A673 (cell line): Measurements from ENCODE around the gene SLC11A1. TPM values are rescaled to one million over a fixed set of nuclear protein-coding genes. Genes with fewer than 3 reads are reported as not detected.
A peak's percentile ranks its signal among the peaks of the same experiment; 100 is the strongest.

ENCODE experiments used
- Bru-seq: library from RNA; stranded (reverse); fragments of 400-500 nt; gene quantifications from one replicate; lab custom pipeline; 2021; lab: Mats Ljungman, UMichigan
- BruChase-seq, 2 experiments: library from RNA; stranded (reverse); fragments of 400-500 nt; gene quantifications; one replicate each; lab custom pipeline; 2021; lab: Mats Ljungman, UMichigan
- BruUV-seq: library from RNA; stranded (reverse); fragments of 400-500 nt; replicated peaks from 2 replicates; lab custom pipeline; 2021; lab: Mats Ljungman, UMichigan
- CTCF ChIA-PET: fragments of 300-600 bp; sonication (Branson Sonifier 250); formaldehyde crosslinking; loops from one replicate; lab custom pipeline; 2022; ENCODE audit warnings: antibody characterized with exemption; lab: Charles Lee
- POLR2A ChIA-PET: fragments of 300-600 bp; sonication (Branson Sonifier 250); formaldehyde crosslinking; loops from one replicate; lab custom pipeline; 2022; ENCODE audit warnings: antibody characterized with exemption; ENCODE audit not compliant: low non-redundant PET; lab: Charles Lee
- DNase-seq: peaks from one replicate; pipeline ENCODE4 v3.0.0-alpha.2; 2015; ENCODE audit warnings: low spot score
- H3K27ac ChIP-seq: fragments of 200-600 bp; sonication (generic); 2 replicates; pipeline ENCODE4 v1.5.1; 2016; ENCODE audit warnings: mixed run types, low read depth, mild to moderate bottlenecking, mixed read lengths, antibody characterized with exemption, low read length; ENCODE audit not compliant: poor library complexity, severe bottlenecking
- H3K27me3 ChIP-seq: fragments of 200-600 bp; sonication (generic); replicated peaks from 2 replicates; pipeline ENCODE4 v1.6.1; 2017; ENCODE audit warnings: mixed run types, low read depth, mild to moderate bottlenecking, mixed read lengths, antibody characterized with exemption, low read length; ENCODE audit not compliant: insufficient read depth, poor library complexity
- H3K36me3 ChIP-seq: fragments of 200-600 bp; sonication (generic); 2 replicates; pipeline ENCODE4 v1.6.1; 2016; ENCODE audit warnings: mixed run types, mild to moderate bottlenecking, mixed read lengths, antibody characterized with exemption, low read length; ENCODE audit not compliant: insufficient read depth, poor library complexity, severe bottlenecking
- H3K4me1 ChIP-seq: fragments of 200-600 bp; sonication (generic); 2 replicates; pipeline ENCODE4 v1.6.1; 2017; ENCODE audit warnings: mixed run types, mild to moderate bottlenecking, mixed read lengths, antibody characterized with exemption, low read length; ENCODE audit not compliant: insufficient read depth, poor library complexity, severe bottlenecking
- H3K4me3 ChIP-seq: fragments of 200-600 bp; sonication (generic); 2 replicates; pipeline ENCODE4 v1.5.1; 2016; ENCODE audit warnings: low read depth, mixed run types, mild to moderate bottlenecking, mixed read lengths, low read length; ENCODE audit not compliant: poor library complexity, severe bottlenecking
- H3K9me3 ChIP-seq: fragments of 200-600 bp; sonication (generic); 2 replicates; pipeline ENCODE4 v1.6.1; 2016; ENCODE audit warnings: mixed run types, low read depth, mild to moderate bottlenecking, mixed read lengths, antibody characterized with exemption, low read length; ENCODE audit not compliant: poor library complexity, severe bottlenecking
- EZH2 ChIP-seq: fragments of 200-600 bp; sonication (generic); IDR thresholded peaks from 2 replicates; pipeline ENCODE4 v1.6.1; 2017; ENCODE audit warnings: borderline replicate concordance, low read depth, mild to moderate bottlenecking, mixed read lengths, antibody characterized with exemption, low read length; ENCODE audit not compliant: poor library complexity, severe bottlenecking
- intact Hi-C: fragments of 100-400 bp; cut with micrococcal nuclease; formaldehyde crosslinking; loops from one replicate; pipeline ENCODE4 v1.10.0; 2022; ENCODE audit not compliant: unreplicated experiment
- long read RNA-seq: library from polyadenylated mRNA; stranded (forward); transcript quantifications from one replicate; pipeline ENCODE4 v2.0.0, GENCODE V29; 2022
- total RNA-seq: library from RNA; stranded (reverse); gene quantifications from 2 replicates; pipeline ENCODE4 v1.2.3, GENCODE V29; 2021
- TF ChIP-seq, protein P1 (sequence below): fragments of 300-800, 200-600 bp; sonication (generic); conservative IDR thresholded peaks from 2 replicates; pipeline ENCODE4 v1.5.1; 2017; ENCODE audit warnings: low read depth, mild to moderate bottlenecking, antibody characterized with exemption, low read length, moderate library complexity, mixed read lengths

Gene SLC11A1, protein sequence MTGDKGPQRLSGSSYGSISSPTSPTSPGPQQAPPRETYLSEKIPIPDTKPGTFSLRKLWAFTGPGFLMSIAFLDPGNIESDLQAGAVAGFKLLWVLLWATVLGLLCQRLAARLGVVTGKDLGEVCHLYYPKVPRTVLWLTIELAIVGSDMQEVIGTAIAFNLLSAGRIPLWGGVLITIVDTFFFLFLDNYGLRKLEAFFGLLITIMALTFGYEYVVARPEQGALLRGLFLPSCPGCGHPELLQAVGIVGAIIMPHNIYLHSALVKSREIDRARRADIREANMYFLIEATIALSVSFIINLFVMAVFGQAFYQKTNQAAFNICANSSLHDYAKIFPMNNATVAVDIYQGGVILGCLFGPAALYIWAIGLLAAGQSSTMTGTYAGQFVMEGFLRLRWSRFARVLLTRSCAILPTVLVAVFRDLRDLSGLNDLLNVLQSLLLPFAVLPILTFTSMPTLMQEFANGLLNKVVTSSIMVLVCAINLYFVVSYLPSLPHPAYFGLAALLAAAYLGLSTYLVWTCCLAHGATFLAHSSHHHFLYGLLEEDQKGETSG
- total RNA-seq (0.09 TPM in 1 of 2 replicates, not detected in the other), Bru-seq, nascent RNA (percentile 3 among the genes with signal in this experiment), BruChase-seq, experiment 1, labeled RNA remaining after a 2-hour chase (percentile 4 among the genes with signal in this experiment), BruChase-seq, experiment 2, labeled RNA remaining after a 6-hour chase (percentile 6 among the genes with signal in this experiment)
- long read RNA-seq: 0 reads

DNA sequence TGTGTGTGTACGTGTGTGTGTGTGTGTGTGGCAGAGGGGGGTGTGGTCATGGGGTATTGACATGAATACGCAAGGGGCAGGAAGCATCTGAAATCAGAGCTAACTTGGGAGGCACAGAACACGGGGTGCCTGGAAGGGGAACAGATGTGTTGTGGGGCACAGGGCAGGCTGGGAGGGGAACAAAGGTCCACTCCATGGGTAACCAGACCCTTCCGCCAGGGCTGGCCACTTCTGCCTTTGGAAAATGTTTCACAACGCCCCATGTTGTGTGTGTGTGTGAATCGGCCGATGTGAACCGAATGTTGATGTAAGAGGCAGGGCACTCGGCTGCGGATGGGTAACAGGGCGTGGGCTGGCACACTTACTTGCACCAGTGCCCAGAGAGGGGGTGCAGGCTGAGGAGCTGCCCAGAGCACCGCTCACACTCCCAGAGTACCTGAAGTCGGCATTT, at the start of gene SLC11A1:
Gene SLC11A1 (plus strand): TSS at position 358 of the 451 bp plus-strand sequence. CDS start 96 bp downstream, outside the sequence.
- ChIA-PET POLR2A (no interaction called here), CTCF (no interaction called here)
- intact Hi-C loops: no loop called here
- no peaks in the 10 kb centered on the region for H3K9me3 ChIP-seq
- TF ChIP-seq EZH2: no peak
- TF ChIP-seq, protein P1, sequence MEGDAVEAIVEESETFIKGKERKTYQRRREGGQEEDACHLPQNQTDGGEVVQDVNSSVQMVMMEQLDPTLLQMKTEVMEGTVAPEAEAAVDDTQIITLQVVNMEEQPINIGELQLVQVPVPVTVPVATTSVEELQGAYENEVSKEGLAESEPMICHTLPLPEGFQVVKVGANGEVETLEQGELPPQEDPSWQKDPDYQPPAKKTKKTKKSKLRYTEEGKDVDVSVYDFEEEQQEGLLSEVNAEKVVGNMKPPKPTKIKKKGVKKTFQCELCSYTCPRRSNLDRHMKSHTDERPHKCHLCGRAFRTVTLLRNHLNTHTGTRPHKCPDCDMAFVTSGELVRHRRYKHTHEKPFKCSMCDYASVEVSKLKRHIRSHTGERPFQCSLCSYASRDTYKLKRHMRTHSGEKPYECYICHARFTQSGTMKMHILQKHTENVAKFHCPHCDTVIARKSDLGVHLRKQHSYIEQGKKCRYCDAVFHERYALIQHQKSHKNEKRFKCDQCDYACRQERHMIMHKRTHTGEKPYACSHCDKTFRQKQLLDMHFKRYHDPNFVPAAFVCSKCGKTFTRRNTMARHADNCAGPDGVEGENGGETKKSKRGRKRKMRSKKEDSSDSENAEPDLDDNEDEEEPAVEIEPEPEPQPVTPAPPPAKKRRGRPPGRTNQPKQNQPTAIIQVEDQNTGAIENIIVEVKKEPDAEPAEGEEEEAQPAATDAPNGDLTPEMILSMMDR: no peak
- no peak within 1 kb of the TSS for H3K27ac ChIP-seq
- H3K4me3 ChIP-seq: no peak within 1 kb of the TSS
- BruUV-seq: no TSS peak
- DNase-seq: no peak
- no peaks in the 10 kb centered on the region for H3K36me3 ChIP-seq
- H3K27me3 ChIP-seq: no peaks in the 10 kb centered on the region
- H3K4me1 ChIP-seq: no peaks in the 10 kb centered on the region

DNA sequence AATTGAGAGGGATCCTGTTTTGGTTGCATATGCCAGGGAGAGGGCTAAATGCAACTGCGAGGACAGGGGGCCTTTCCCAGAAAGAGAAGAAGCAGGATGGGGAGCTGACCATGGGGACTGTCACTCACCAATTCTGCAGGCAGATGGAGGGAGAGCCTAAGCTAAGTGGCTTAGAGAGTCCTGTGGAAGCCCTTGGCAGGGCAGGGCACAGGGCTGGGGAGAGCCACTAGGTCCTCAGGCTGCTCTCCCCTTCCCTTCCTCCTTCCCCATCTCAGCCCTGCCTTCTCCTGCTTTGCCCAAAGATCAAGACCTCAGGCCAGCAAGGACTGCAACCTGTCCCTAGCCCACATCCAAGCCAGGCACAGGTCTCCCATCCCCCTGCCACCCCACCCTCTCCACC, 49.8 kb upstream of the SLC11A1 start:
- no peak for TF ChIP-seq EZH2
- TF ChIP-seq, protein P1: no peak
- Histone ChIP-seq H3K9me3 (no peaks in the 10 kb centered on the region), H3K27me3 (no peaks in the 10 kb centered on the region)

DNA sequence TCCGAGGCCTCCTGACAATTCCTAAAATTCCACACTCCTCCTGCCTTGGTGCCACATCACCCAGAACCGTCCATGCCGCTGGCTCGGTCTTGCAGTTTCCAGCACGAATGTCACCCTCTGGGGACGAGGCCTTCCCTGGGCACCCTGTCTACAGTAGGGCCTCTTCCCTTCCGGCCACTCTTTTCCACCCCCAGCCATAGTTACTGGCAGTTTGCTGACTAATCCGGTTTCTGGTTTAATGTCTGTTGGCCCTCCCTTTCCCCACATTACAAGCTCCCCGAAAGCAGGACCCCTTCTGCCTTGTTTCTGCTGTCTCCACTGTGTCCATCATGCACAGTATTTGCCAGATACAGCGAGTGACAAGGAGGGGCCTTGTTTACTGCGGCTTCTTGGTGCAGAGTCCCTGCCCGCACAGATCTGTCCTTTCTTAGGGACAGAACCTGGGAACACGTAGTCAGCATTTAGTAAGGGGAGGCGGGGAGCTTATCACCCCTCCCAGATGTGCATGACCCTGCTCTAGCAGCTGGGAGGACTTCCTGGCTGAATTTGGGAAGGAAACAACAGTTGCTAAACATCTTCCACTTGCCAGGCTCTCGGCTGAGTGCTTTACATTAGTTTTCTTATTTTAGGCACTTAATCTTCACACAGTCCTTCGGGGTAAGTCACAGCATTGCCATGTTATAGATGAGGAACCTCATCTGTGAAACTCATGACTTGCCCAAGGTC, 49.0 kb upstream of the SLC11A1 start:
- intact Hi-C loops: no loop called here
- Histone ChIP-seq H3K27ac (no peak overlapping the region), H3K9me3 (no peaks in the 10 kb centered on the region), H3K27me3 (no peaks in the 10 kb centered on the region), H3K4me1 (no peaks in the 10 kb centered on the region), H3K36me3 (no peaks in the 10 kb centered on the region), H3K4me3 (no peak overlapping the region)
- BruUV-seq: no TSS peak
- ChIA-PET CTCF (no interaction called here), POLR2A (no interaction called here)
- no peak for DNase-seq
- TF ChIP-seq, protein P1: no peak
- no peak for TF ChIP-seq EZH2

More for the DNA sequence above, 49.8 kb upstream of the SLC11A1 start:
- no peaks in the 10 kb centered on the region for H3K4me1 ChIP-seq
- BruUV-seq: no TSS peak
- ChIA-PET CTCF (interaction anchor here (0.6 kb wide), 1 partner anchor 64 kb away, joined by 4 read pairs; no protein-coding TSS in a partner anchor), POLR2A (no interaction called here)
- no peaks in the 10 kb centered on the region for H3K36me3 ChIP-seq
- intact Hi-C loops: no loop called here
- no peak overlapping the region for H3K27ac ChIP-seq
- no peak overlapping the region for H3K4me3 ChIP-seq
- no peak for DNase-seq
